HG02623 (cell line): ENCODE data around the gene PLXNA2.

Experiments
- ATAC-seq: cut with Tn5 transposase; IDR thresholded peaks from one replicate; pipeline ENCODE4 v1.9.1; 2021; ENCODE audit warnings: moderate library complexity; ENCODE audit not compliant: unreplicated experiment

PLXNA2 gene

GRCh38 chr1:208207388-208208131 is 36.6 kb downstream of the PLXNA2 start:
- ATAC-seq: no peak

- ATAC-seq: no peak
These were observed 38.0 kb downstream of the PLXNA2 start for GRCh38 chr1:208206092-208206698.

- ATAC-seq: no peak
These were observed 38.8 kb downstream of the PLXNA2 start for GRCh38 chr1:208205216-208206013.

- ATAC-seq: no peak
These were observed 39.4 kb downstream of the PLXNA2 start for GRCh38 chr1:208204779-208205178.

- ATAC-seq: no peak
These were observed 40.2 kb downstream of the PLXNA2 start for GRCh38 chr1:208203848-208204609.

GRCh38 chr1:208203127-208203847 is 40.9 kb downstream of the PLXNA2 start:
- ATAC-seq: no peak

DNA sequence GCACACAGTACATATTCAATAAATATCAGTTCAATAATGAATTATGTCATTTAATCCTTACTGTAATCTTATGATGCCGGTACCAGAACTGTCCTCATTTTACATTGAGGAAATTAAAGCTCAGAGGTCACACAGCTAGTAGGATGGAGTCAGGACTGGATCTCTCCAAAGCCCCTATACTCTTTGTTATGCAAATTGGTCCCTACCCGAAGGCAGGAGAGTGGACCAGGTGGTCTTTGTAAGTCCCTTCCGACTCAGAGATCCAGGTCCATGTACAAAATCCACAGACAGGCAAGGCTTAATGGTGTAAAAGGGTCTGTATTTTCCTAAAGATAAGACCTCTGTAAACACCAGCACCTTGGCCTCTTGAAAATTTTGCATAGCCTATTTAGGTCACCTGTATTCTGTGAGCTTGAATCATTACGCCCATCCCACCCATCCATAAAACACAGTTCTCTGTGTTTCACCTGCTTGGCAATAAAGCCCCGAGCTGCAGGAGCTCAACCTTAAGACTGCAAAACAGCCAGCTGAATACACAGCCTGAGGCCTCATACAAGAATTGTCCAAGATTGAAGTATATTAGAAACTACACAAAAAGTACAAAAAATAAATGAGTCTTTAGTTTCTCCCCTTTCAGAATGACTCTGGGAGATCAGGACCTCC is 41.7 kb downstream of the PLXNA2 start:
- no peak for ATAC-seq

DNA sequence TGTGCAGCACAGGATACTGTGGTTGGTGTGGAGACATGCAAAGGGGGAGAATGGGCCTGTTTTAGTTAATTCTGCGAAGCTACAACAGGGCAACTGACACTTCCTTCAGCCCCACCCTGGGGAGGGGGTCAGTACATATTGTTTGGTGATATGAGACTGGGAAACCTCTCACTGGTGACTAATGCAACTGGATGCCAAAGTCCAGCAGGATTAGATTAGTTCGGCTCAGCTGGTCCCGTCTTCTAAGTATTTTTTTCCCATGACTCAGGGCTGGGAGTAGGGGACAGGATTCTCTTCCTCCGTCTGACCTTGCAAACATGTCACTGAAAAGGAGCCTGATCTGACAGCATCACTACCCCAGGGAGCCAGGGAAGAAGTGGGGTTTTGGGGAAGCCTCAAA is 43.0 kb downstream of the PLXNA2 start:
- no peak for ATAC-seq

DNA sequence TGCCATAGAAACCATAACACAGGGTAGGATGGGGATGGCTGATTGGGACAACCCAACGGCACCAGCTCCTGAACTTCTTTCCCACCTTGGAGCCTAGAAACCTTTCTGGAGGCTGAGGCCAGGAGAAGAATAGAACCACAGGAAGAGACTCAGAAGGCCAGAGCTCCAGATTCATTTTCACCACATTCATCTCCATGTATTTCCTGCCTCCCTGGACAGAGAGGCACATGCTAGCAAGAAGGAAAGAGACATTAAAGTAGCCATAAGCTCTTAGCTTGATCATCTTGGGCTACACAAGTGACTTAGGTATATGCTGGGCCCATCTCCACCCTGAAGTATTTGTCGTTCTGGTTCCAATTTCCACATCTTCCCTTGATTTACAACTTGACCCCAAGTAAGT is 44.1 kb downstream of the PLXNA2 start:
- no peak for ATAC-seq

DNA sequence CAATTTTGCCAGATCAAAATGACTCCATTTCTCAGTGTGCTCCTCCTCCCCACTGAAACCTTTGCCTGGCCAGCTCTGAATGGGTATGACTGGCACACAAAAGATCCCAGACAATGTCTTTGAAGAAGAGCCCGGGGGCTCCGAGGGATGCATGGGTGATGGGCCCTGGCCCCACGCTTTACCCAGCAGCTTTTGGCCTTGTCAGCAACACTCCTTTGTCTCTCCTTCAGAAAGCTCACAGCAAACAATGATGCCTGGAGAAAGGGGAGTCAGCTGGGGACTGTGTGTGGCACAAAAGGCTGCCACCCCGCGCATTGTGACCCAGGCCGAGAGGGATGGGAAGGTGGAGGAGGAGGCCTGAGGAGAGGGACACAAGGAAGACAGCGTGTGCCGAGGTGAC is 45.9 kb downstream of the PLXNA2 start:
- no peak for ATAC-seq

DNA sequence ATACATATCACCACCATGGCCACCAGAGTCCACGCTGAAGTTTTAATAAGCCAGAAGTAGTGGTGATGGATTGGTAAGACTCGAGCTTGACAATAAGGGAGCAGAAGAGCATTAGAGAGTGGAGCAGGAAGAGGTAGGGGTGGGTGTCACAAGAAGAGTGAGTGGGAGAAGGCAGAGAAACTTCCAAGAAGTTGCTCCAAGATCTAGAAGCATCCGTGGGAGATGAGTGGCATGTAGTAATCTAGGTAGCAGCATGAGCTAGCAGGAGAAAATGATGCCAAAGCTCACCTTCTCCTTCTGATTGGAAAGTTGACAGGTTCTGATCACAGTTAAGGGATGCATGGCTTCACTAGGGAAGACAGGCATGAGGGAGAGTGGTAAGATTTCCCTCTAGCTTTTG is 49.2 kb downstream of the PLXNA2 start:
- no peak for ATAC-seq

GRCh38 chr1:208192995-208193394 is 51.2 kb downstream of the PLXNA2 start:
- ATAC-seq: no peak

DNA sequence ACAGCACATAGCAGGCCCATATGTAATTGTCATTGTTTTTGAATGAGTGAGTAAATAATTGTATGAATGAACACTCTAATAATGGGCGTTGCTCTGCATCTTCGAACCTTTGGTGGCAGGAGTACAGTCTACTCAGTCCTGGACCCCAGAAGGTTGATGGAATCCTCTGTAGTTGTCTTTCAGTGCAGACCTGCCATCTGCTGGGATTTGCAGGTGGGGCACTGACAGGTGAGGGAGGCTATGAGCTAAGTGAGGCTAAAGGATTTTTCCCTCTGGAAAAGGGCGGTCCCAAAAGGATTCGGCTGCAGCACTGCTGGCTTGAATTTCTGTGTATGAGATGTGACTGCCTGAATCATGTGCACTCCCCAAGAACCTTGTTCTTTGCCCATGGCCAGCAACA is 53.4 kb downstream of the PLXNA2 start:
- ATAC-seq: no peak

- ATAC-seq: no peak
These were observed 54.5 kb downstream of the PLXNA2 start for GRCh38 chr1:208189716-208190115.

DNA sequence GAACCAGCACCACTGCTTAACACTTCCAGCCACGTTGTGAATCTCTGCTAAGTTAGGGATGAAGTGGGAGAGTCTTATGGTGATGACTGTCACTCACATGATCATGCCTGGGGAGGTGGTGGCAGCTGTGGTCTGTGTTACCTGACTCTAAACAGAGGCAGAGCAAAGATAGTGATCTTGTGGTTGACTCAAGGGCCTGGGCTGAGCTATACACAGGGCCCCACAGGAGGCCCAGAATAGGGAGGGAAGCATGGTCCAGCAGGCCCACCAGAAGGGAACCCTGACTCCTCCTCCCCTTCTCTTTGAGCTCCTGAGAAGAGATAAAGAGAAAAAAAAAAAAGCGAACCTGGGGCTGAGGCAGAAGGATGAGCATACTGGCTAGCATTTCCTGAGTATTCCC is 55.0 kb downstream of the PLXNA2 start:
- ATAC-seq: no peak

- ATAC-seq: no peak
These were observed 55.6 kb downstream of the PLXNA2 start for GRCh38 chr1:208188607-208189006.

DNA sequence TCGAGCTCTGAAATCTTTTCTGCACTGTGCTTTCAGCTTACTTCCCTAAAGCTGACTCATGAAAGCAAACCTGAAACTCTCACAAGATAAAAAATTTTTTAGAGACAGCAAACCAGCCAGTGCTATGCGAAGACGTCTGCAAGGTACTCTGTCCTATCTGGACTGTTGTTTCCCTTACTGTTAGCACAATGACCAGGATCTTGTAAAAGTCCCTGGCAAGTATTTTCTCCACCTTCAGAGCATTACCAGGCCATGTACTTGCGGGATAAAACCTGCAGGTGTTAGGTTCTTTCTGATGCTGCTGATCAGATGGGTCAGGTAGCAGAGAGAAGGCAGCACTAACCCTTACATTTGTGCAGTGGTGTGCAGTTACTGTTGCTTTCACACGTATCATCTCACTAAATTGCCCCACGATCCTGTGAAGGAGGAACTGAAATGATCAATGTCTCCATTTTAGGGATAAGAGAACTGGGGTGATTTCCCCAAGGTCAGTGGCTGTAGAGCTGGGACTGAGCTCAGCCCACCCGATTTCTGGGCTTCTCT is 56.6 kb downstream of the PLXNA2 start:
- ATAC-seq: peak; percentile 58

GRCh38 chr1:208185801-208186231 is 58.4 kb downstream of the PLXNA2 start:
- ATAC-seq: no peak

DNA sequence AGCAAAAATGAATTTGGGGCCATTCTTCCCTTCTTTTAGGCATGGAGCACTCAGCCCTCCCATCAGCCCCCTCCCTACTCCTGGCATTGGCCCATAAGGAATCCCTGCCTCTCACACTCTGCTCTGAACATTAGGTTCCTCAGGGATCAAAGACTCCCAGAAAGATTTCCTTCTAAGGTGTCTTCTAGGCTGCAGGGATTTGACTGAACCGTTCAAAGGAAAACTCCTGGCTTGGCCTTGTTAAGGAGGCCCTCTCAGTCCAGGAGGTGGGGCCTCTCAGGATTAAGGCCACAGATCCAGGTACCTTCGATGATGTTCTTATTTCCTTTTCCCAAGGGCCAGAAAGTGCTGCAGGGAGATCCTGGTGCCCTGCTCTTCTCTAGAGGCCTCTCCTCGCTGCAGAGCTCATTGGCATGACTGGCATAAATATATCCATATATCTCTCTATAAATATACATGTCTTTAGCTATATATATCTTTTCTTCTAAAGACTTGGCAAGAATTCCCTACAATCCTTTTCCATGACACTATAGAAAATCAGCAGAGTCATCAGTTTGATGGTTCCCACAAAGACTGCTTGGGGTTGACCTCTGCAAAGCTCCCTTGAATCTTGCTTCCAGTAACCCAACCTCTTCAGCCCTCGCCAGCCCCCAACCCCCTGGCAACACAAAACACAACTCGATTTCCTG is 59.1 kb downstream of the PLXNA2 start:
- no peak for ATAC-seq
